Lower lobe of right lung (tissue), 2 donors: Measurements from ENCODE around the gene ORC2. TPM values are rescaled to one million over a fixed set of nuclear protein-coding genes. Genes with fewer than 3 reads are reported as not detected.
A peak's percentile ranks its signal among the peaks of the same experiment; 100 is the strongest.

Experiments
- ATAC-seq, 2 donors: fragments of 200-7000 bp; cut with Tn5 transposase; one replicate each; pipeline ENCODE4 v1.9.1; 2020 to 2022; ENCODE audit warnings: mild to moderate bottlenecking in 2 of 2, moderate library complexity in 2 of 2
- DNase-seq: peaks from one replicate; pipeline ENCODE4 v3.0.0-alpha.2; 2020
- H3K27ac ChIP-seq: fragments of 200-600 bp; one replicate; pipeline ENCODE4 v1.8.0; 2022
- H3K27me3 ChIP-seq: fragments of 200-600 bp; one replicate; pipeline ENCODE4 v1.8.0; 2022; ENCODE audit warnings: low read depth
- H3K36me3 ChIP-seq: fragments of 200-600 bp; one replicate; pipeline ENCODE4 v1.8.0; 2022; ENCODE audit warnings: mild to moderate bottlenecking
- H3K4me1 ChIP-seq: fragments of 200-600 bp; one replicate; pipeline ENCODE4 v1.8.0; 2022
- H3K4me3 ChIP-seq: fragments of 200-600 bp; one replicate; pipeline ENCODE4 v1.8.0; 2022; ENCODE audit warnings: mild to moderate bottlenecking
- H3K9me3 ChIP-seq: fragments of 200-600 bp; one replicate; pipeline ENCODE4 v1.8.0; 2022
- intact Hi-C: fragments of 100-400 bp; cut with DNase I; formaldehyde crosslinking; loops from one replicate; pipeline ENCODE4 v1.11.0; 2022
- total RNA-seq: library from RNA; stranded (reverse); fragmentation: NEBNext Ultra II Directional; extraction: Animal tissue kit (Norgen Biotek cat#: 25700); gene quantifications from one replicate; pipeline ENCODE4 v1.2.1, GENCODE V29; 2021
- TF ChIP-seq, protein P1 (sequence below): fragments of 200-600 bp; IDR thresholded peaks from one replicate; pipeline ENCODE4 v1.8.0; 2022; ENCODE audit warnings: antibody characterized with exemption, mild to moderate bottlenecking
- donor health status: DM: no; HTN: yes; CAD: no; lungs with severe emphysema.

The ORC2 gene
- total RNA-seq, 1 donor from 2014 or later, result 28.6 TPM

DNA sequence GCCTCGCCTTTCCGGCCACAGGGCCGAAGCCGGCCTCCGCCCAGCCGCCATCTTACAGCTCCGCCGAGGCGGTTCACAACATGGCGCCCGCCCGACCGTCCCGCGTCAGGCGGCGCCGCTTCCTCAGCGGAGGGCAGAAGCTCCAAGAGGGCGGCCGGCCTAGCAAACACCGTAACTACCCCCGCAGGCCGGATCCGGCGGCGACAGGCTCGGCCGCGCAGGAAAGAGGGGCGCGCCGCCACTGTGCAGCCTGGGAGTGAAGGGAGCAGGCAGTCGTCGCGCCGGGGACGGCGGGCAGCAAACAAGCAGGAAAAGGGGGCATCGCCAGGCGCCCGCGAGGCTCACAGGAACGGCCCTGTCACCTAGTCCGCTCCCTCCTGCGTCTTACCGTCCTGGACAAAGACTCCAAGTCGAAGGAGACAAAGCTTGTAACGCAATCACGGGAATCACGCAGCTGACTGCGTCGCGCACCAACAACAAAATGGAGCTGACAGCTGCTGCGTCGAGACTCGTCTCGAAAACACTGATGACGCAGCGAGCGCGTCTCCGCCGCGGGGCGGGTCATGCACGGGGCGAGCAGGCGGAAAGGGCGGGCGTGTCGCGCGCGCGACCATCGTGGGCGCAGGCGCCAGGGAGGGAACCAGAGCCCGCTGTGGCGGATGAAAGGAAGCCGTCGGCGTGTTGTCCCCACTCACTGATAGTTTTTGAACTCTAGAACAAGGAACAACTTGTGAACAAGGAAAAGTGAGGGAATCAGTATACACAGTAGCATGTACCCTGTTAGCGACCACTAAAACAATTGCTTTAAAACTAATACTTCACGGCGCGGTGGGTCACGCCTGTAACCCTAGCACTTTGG is 99.1 kb downstream of the ORC2 start, which contains the start of gene CLK1:
CLK1 (minus strand) TSS at position 483 of the 859 bp plus-strand sequence. CDS start 2,796 bp downstream, outside the sequence.
- H3K27ac ChIP-seq, result peak within 1 kb of the TSS; percentile 100
- TF ChIP-seq, protein P1, sequence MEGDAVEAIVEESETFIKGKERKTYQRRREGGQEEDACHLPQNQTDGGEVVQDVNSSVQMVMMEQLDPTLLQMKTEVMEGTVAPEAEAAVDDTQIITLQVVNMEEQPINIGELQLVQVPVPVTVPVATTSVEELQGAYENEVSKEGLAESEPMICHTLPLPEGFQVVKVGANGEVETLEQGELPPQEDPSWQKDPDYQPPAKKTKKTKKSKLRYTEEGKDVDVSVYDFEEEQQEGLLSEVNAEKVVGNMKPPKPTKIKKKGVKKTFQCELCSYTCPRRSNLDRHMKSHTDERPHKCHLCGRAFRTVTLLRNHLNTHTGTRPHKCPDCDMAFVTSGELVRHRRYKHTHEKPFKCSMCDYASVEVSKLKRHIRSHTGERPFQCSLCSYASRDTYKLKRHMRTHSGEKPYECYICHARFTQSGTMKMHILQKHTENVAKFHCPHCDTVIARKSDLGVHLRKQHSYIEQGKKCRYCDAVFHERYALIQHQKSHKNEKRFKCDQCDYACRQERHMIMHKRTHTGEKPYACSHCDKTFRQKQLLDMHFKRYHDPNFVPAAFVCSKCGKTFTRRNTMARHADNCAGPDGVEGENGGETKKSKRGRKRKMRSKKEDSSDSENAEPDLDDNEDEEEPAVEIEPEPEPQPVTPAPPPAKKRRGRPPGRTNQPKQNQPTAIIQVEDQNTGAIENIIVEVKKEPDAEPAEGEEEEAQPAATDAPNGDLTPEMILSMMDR, result no peak
- H3K36me3 ChIP-seq, result peaks cover 18% of the 10 kb centered on the region
- H3K4me1 ChIP-seq, result peaks cover 50% of the 10 kb centered on the region
- no peaks in the 10 kb centered on the region for H3K9me3 ChIP-seq
- intact Hi-C loops, result loop anchor here (10.0 kb wide), 1 partner anchor 50 kb away; the partner anchor contains the start of gene BZW1
- H3K27me3 ChIP-seq, result no peaks in the 10 kb centered on the region
- ATAC-seq (peak; percentile 96 to 97), DNase-seq (peak; percentile 99)
- H3K4me3 ChIP-seq, result peak within 1 kb of the TSS; percentile 94

DNA sequence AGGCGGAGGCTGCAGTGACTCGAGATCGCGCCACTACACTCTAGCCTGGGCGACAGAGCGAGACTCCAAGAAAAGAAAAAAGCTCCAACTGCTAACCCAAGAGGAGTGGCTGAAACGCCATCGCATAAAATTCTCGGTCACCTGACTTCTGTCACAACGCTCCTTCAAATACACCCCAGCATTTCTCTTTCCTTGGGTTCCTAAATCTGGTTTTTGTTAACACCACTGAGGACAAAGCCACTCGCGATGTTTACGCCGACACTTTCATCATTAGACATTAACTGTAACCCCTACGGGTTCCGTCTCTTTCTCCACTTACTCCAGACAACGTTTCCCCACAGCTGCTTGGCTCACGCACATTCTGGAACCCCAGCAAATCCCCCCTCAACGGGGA is 99.7 kb downstream of the ORC2 start:
- DNase-seq (no peak), ATAC-seq (peak; percentile 3 to 6)
- peak overlapping the region; percentile 100 for H3K27ac ChIP-seq
- peaks cover 25% of the 10 kb centered on the region for H3K36me3 ChIP-seq
- H3K9me3 ChIP-seq, result no peaks in the 10 kb centered on the region
- TF ChIP-seq, protein P1, result no peak
- peak overlapping the region; percentile 94 for H3K4me3 ChIP-seq
- no peaks in the 10 kb centered on the region for H3K27me3 ChIP-seq
- H3K4me1 ChIP-seq, result peaks cover 56% of the 10 kb centered on the region
- intact Hi-C loops, result loop anchor here (10.0 kb wide), 1 partner anchor 49 kb away; the partner anchor contains the start of gene BZW1

DNA sequence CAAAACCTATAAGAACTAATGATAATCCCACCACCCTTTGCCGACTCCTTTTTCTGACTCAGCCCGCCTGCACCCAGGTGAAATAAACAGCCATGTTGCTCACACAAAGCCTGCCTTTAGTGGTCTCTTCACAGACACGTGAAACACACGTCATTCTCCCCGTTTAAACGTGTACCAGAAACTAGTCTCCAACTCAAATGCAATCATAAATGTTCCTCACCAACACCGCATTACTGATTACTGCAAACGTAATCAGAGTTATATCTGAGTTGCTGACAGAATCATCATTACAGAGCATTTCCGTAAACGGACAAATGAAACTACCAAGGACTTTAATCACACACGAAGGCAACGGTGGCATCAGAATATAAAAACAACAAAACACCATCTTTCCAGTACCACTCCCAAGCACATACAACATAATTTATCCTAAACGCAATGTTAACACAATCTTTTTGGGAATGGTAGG is 100.9 kb downstream of the ORC2 start:
- DNase-seq, result no peak
- intact Hi-C loops, result loop anchor here (10.0 kb wide), 1 partner anchor 48 kb away; the partner anchor contains the start of gene BZW1
- no peaks in the 10 kb centered on the region for H3K9me3 ChIP-seq
- H3K36me3 ChIP-seq, result peaks cover 37% of the 10 kb centered on the region
- TF ChIP-seq, protein P1, result no peak
- H3K27ac ChIP-seq, result peak overlapping the region; percentile 100
- H3K4me1 ChIP-seq, result peaks cover 67% of the 10 kb centered on the region
- ATAC-seq, result no peak
- no peaks in the 10 kb centered on the region for H3K27me3 ChIP-seq
- peak overlapping the region; percentile 94 for H3K4me3 ChIP-seq

DNA sequence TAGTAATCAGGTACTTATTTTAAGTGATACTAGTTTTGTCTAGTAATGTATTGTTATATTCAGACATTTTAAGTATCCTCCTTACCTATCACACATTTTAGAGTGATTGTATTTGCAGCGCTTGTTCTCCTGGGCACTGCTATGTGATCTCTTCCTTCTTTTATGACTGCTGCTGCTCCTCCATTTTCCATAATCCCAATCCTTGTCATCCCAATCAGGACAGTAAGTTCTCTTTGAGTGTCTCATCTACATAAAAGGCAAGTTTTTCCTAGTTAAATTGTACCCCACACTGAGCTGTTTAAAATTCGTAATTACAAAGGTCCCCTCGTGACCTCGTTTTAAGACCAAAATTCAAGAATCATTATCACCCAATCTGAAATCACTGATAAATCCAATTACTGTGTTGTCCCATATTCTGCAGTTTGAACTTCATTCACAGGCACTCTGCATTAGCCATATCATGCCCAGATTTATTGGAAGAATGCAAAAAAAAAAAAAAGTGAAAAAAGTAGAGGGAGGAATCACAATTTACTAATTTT is 101.8 kb downstream of the ORC2 start:
- no peaks in the 10 kb centered on the region for H3K9me3 ChIP-seq
- TF ChIP-seq, protein P1, result no peak
- H3K27ac ChIP-seq, result peak overlapping the region; percentile 100
- peaks cover 46% of the 10 kb centered on the region for H3K36me3 ChIP-seq
- ATAC-seq, result no peak
- peaks cover 66% of the 10 kb centered on the region for H3K4me1 ChIP-seq
- DNase-seq, result no peak
- H3K4me3 ChIP-seq, result peak overlapping the region; percentile 94
- H3K27me3 ChIP-seq, result no peaks in the 10 kb centered on the region
- intact Hi-C loops, result loop anchor here (10.0 kb wide), 1 partner anchor 47 kb away; the partner anchor contains the start of gene BZW1

DNA sequence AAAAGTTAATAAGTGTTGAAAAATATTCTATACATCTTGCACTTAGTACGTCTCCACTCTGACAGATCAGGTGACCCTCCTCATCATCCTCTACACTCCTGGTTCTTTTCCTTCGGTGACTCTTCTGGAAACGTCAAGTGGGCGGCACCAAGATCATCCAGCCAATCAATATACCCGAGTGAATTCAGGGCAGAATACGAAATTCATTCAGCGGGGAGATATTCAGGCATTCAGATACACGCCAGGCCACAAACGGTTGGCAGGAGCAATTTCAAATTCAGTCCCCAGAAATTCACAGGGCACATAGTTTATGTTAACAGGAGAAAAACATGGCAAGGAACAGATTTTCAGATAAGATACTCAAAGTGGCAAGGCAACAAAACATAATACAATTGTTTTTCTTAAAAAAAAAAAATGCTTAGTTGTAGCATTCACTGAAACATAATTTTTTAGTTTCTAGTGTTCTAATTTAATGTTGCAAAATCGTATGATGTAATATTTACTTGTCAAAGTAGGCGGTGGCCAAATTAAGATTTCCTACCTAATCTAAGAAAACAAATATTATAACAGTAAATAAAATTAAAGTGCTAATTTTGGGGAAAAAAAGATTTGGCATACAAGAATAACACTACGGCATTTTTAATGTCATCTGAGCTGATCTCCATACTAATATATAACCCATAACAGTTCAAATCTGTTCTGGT is 103.2 kb downstream of the ORC2 start:
- Histone ChIP-seq H3K27ac (no peak overlapping the region), H3K4me3 (peak overlapping the region; percentile 94), H3K9me3 (no peaks in the 10 kb centered on the region), H3K36me3 (peaks cover 60% of the 10 kb centered on the region), H3K4me1 (peaks cover 63% of the 10 kb centered on the region), H3K27me3 (no peaks in the 10 kb centered on the region)
- no peak for ATAC-seq
- no peak for DNase-seq
- TF ChIP-seq, protein P1, result no peak
- intact Hi-C loops, result loop anchor here (10.0 kb wide), 1 partner anchor 45 kb away; the partner anchor contains the start of gene BZW1
